Measurements from ENCODE around the gene OOSP2. TPM values are rescaled to one million over a fixed set of nuclear protein-coding genes. Genes with fewer than 3 reads are reported as not detected.

Gene OOSP2
- total RNA-seq, 1 experiment from 2014 or later, result not detected

DNA sequence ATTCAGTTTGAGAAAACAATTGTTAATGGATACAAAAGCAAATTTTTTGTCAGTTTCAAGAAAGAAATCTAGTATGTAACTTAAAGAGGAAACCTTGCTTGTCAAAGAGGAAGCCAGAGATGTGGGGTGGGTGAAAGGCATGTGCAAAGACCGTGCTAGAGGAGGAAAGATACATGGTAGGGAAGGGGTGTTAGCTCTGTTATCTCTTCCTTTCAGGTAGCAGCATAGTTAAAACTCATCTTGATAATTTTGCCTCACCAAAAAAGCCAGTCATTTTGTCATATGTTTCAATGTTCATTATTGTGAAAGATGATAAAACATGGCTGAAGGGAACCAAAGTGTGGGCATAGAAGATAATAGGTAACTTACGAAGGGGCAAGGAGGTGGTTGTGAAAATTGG, 45.7 kb downstream of the OOSP2 start:
- no peaks in the 10 kb centered on the region for H4K20me1 ChIP-seq (ENCODE audit: insufficient read depth, low read depth, low read length)
- H3K9me3 ChIP-seq (ENCODE audit: low read length), result no peaks in the 10 kb centered on the region
- no peak overlapping the region for H3K9ac ChIP-seq (ENCODE audit: low read length)
- H3K4me1 ChIP-seq (ENCODE audit: low read length), result no peaks in the 10 kb centered on the region
- no peaks in the 10 kb centered on the region for H3K9me2 ChIP-seq (replicated peaks; ENCODE audit: insufficient read depth, low read length)
- no peak for DNase-seq
- no peaks in the 10 kb centered on the region for H3K36me3 ChIP-seq (ENCODE audit: insufficient read depth, low read length)
- no peak overlapping the region for H3K4me2 ChIP-seq (ENCODE audit: low read depth, low read length, poor library complexity, severe bottlenecking)
- H3K79me2 ChIP-seq (ENCODE audit: low read length), result no peaks in the 10 kb centered on the region
- no peaks in the 10 kb centered on the region for H3K27me3 ChIP-seq (ENCODE audit: low read length)
- H3K27ac ChIP-seq (ENCODE audit: low read length), result no peak overlapping the region
- H3K4me3 ChIP-seq (ENCODE audit: low read length), result no peak overlapping the region
- no peak overlapping the region for H2AFZ ChIP-seq (ENCODE audit: low read length)

DNA sequence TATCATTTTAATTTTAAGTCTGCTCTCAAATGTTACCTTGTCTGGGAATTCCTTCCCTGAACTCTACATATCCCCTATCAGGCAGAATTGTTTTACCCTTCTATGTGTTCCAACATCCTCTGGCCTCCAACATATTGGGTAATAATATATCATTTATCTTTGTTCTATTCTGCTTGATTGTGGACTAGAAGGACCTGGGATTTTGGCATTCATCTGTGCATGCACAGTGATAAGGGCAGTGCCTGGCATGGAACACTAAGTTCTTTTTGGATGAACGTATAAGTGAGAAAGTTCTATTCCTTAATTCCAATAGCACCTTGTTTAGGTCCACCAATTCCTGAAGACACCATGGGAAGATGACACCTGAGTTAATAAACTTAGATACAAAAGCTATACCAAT, 47.0 kb downstream of the OOSP2 start:
- Histone ChIP-seq H3K27me3 (ENCODE audit: low read length) (no peaks in the 10 kb centered on the region), H3K9ac (ENCODE audit: low read length) (no peak overlapping the region), H3K9me3 (ENCODE audit: low read length) (no peaks in the 10 kb centered on the region), H3K9me2 (replicated peaks; ENCODE audit: insufficient read depth, low read length) (no peaks in the 10 kb centered on the region), H3K4me2 (ENCODE audit: low read depth, low read length, poor library complexity, severe bottlenecking) (no peak overlapping the region), H3K79me2 (ENCODE audit: low read length) (no peaks in the 10 kb centered on the region), H3K4me1 (ENCODE audit: low read length) (no peaks in the 10 kb centered on the region), H2AFZ (ENCODE audit: low read length) (no peak overlapping the region), H3K27ac (ENCODE audit: low read length) (no peak overlapping the region), H3K36me3 (ENCODE audit: insufficient read depth, low read length) (no peaks in the 10 kb centered on the region), H3K4me3 (ENCODE audit: low read length) (no peak overlapping the region), H4K20me1 (ENCODE audit: insufficient read depth, low read depth, low read length) (no peaks in the 10 kb centered on the region)
- no peak for DNase-seq

DNA sequence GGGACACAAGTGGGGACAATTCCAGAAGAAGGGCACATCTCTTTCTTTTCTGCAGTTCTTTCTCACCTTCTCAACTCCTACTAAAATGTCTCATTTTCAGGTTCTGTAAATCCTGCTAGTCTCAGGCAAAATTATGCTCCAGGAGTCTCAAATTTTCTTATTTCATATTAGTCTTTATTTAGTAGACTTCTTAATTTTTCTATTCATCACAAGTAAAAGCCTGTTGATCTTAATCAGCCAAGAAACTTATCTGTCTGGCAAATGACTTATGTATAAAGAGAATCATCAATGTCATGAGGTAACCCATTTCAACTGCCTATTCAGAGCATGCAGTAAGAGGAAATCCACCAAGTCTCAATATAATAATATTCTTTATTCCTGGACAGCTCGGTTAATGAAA, 48.2 kb downstream of the OOSP2 start, which contains the start of gene MS4A2:
Gene MS4A2 (plus strand): TSS at position 301 of the 400 bp plus-strand sequence. CDS start 102 bp downstream, outside the sequence.
- no peak within 1 kb of the TSS for H3K9ac ChIP-seq (ENCODE audit: low read length)
- H3K4me3 ChIP-seq (ENCODE audit: low read length), result no peak within 1 kb of the TSS
- H2AFZ ChIP-seq (ENCODE audit: low read length), result no peak within 1 kb of the TSS
- DNase-seq, result no peak
- H3K27ac ChIP-seq (ENCODE audit: low read length), result no peak within 1 kb of the TSS
- no peaks in the 10 kb centered on the region for H3K27me3 ChIP-seq (ENCODE audit: low read length)
- no peak within 1 kb of the TSS for H3K4me2 ChIP-seq (ENCODE audit: low read depth, low read length, poor library complexity, severe bottlenecking)
- H3K4me1 ChIP-seq (ENCODE audit: low read length), result no peaks in the 10 kb centered on the region
- H3K9me2 ChIP-seq (replicated peaks; ENCODE audit: insufficient read depth, low read length), result no peaks in the 10 kb centered on the region
- H3K79me2 ChIP-seq (ENCODE audit: low read length), result no peaks in the 10 kb centered on the region
- no peaks in the 10 kb centered on the region for H4K20me1 ChIP-seq (ENCODE audit: insufficient read depth, low read depth, low read length)
- H3K9me3 ChIP-seq (ENCODE audit: low read length), result no peaks in the 10 kb centered on the region
- no peaks in the 10 kb centered on the region for H3K36me3 ChIP-seq (ENCODE audit: insufficient read depth, low read length)

DNA sequence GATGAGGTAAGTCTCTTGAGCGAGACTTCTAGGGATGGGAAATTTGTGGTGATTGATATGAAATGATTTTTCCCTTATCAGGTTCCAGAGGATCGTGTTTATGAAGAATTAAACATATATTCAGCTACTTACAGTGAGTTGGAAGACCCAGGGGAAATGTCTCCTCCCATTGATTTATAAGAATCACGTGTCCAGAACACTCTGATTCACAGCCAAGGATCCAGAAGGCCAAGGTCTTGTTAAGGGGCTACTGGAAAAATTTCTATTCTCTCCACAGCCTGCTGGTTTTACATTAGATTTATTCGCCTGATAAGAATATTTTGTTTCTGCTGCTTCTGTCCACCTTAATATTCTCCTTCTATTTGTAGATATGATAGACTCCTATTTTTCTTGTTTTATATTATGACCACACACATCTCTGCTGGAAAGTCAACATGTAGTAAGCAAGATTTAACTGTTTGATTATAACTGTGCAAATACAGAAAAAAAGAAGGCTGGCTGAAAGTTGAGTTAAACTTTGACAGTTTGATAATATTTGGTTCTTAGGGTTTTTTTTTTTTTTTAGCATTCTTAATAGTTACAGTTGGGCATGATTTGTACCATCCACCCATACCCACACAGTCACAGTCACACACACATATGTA, 55.4 kb downstream of the OOSP2 start:
- Histone ChIP-seq H4K20me1 (ENCODE audit: insufficient read depth, low read depth, low read length) (no peaks in the 10 kb centered on the region), H3K36me3 (ENCODE audit: insufficient read depth, low read length) (no peaks in the 10 kb centered on the region), H3K79me2 (ENCODE audit: low read length) (no peaks in the 10 kb centered on the region), H3K27ac (ENCODE audit: low read length) (no peak overlapping the region), H3K27me3 (ENCODE audit: low read length) (no peaks in the 10 kb centered on the region), H2AFZ (ENCODE audit: low read length) (no peak overlapping the region), H3K9ac (ENCODE audit: low read length) (no peak overlapping the region), H3K9me2 (replicated peaks; ENCODE audit: insufficient read depth, low read length) (no peaks in the 10 kb centered on the region), H3K9me3 (ENCODE audit: low read length) (no peaks in the 10 kb centered on the region), H3K4me1 (ENCODE audit: low read length) (no peaks in the 10 kb centered on the region), H3K4me2 (ENCODE audit: low read depth, low read length, poor library complexity, severe bottlenecking) (no peak overlapping the region), H3K4me3 (ENCODE audit: low read length) (no peak overlapping the region)
- no peak for DNase-seq

DNA sequence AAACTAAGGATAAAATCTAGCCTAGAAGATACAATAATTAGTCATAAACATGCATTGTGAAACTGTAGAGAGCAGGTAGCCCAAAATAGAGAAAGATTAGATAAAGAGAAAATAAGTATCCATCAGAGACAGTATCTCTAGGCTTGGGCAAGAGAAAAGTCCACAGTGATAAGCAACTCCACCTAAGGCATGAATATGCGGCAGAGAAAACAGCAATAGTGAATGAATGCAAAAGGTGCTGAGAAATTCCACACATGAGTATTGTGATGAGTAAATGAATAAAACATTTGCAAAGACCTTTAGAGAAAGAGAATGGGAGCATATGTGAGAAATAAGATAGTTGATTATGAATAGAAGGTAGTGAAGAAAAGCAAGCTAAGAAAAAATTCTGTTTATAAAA, 57.0 kb downstream of the OOSP2 start:
- no peaks in the 10 kb centered on the region for H3K4me1 ChIP-seq (ENCODE audit: low read length)
- no peaks in the 10 kb centered on the region for H3K27me3 ChIP-seq (ENCODE audit: low read length)
- no peak for DNase-seq

More for the DNA sequence above, 57.0 kb downstream of the OOSP2 start:
- Histone ChIP-seq H2AFZ (ENCODE audit: low read length) (no peak overlapping the region), H3K36me3 (ENCODE audit: insufficient read depth, low read length) (no peaks in the 10 kb centered on the region), H3K27ac (ENCODE audit: low read length) (no peak overlapping the region), H3K4me3 (ENCODE audit: low read length) (no peak overlapping the region), H3K4me2 (ENCODE audit: low read depth, low read length, poor library complexity, severe bottlenecking) (no peak overlapping the region), H4K20me1 (ENCODE audit: insufficient read depth, low read depth, low read length) (no peaks in the 10 kb centered on the region), H3K9me3 (ENCODE audit: low read length) (no peaks in the 10 kb centered on the region), H3K9ac (ENCODE audit: low read length) (no peak overlapping the region), H3K79me2 (ENCODE audit: low read length) (no peaks in the 10 kb centered on the region), H3K9me2 (replicated peaks; ENCODE audit: insufficient read depth, low read length) (no peaks in the 10 kb centered on the region)

Other genes with a start within 250 kb of the OOSP2 start
- gene MRPL16, start 229.6 kb upstream of the OOSP2 start, total RNA-seq (2014; rRNA removed; shearing (Covaris generic); ENCODE audit: low replicate concordance), result 70.1 and 81.6 TPM in 2 replicates
- not detected in 2 replicates for gene CBLIF, start 194.9 kb upstream of the OOSP2 start, total RNA-seq (2014; rRNA removed; shearing (Covaris generic); ENCODE audit: low replicate concordance)
- not detected in 2 replicates for gene TCN1, start 173.9 kb upstream of the OOSP2 start, total RNA-seq (2014; rRNA removed; shearing (Covaris generic); ENCODE audit: low replicate concordance)
- not detected in 2 replicates for gene OOSP3, start 161.6 kb upstream of the OOSP2 start, total RNA-seq (2014; rRNA removed; shearing (Covaris generic); ENCODE audit: low replicate concordance)
- not detected in 2 replicates for gene OOSP1, start 102.0 kb upstream of the OOSP2 start, total RNA-seq (2014; rRNA removed; shearing (Covaris generic); ENCODE audit: low replicate concordance)
- not detected in 2 replicates for gene OOSP4A, start 76.4 kb upstream of the OOSP2 start, total RNA-seq (2014; rRNA removed; shearing (Covaris generic); ENCODE audit: low replicate concordance)
- not detected in 2 replicates for gene OOSP4B, start 23.2 kb upstream of the OOSP2 start, total RNA-seq (2014; rRNA removed; shearing (Covaris generic); ENCODE audit: low replicate concordance)
- not detected in 2 replicates for gene MS4A3, start 16.3 kb downstream of the OOSP2 start, total RNA-seq (2014; rRNA removed; shearing (Covaris generic); ENCODE audit: low replicate concordance)
- not detected in 2 replicates for gene MS4A2, start 48.3 kb downstream of the OOSP2 start, total RNA-seq (2014; rRNA removed; shearing (Covaris generic); ENCODE audit: low replicate concordance)
- gene MS4A6A, start 142.7 kb downstream of the OOSP2 start, total RNA-seq (2014; rRNA removed; shearing (Covaris generic); ENCODE audit: low replicate concordance), result not detected in 2 replicates
- not detected in 2 replicates for gene MS4A4E, start 202.7 kb downstream of the OOSP2 start, total RNA-seq (2014; rRNA removed; shearing (Covaris generic); ENCODE audit: low replicate concordance)
- not detected in 2 replicates for gene MS4A4A, start 240.3 kb downstream of the OOSP2 start, total RNA-seq (2014; rRNA removed; shearing (Covaris generic); ENCODE audit: low replicate concordance)

All from Karpas-422 (cell line).